Skeletal muscle satellite cell (primary cell): Measurements from ENCODE around the gene SDF4.

ENCODE experiments used
- H3K27me3 ChIP-seq: 2 replicates; pipeline ENCODE4 v1.7.0; 2013; ENCODE audit warnings: low read length; ENCODE audit not compliant: control insufficient read depth, insufficient read depth
- H3K36me3 ChIP-seq: 2 replicates; pipeline ENCODE4 v1.7.0; 2013; ENCODE audit warnings: mild to moderate bottlenecking, control low read depth, low read length; ENCODE audit not compliant: insufficient read depth
- H3K4me1 ChIP-seq: 2 replicates; pipeline ENCODE4 v1.7.0; 2013; ENCODE audit warnings: low read length; ENCODE audit not compliant: control insufficient read depth, insufficient read depth
- H3K4me2 ChIP-seq: 2 replicates; pipeline ENCODE4 v1.7.0; 2013; ENCODE audit warnings: mild to moderate bottlenecking, low read length
- H3K4me3 ChIP-seq: 2 replicates; pipeline ENCODE4 v1.7.0; 2013; ENCODE audit warnings: low read length
- H3K9ac ChIP-seq: 2 replicates; pipeline ENCODE4 v1.7.0; 2013; ENCODE audit warnings: mild to moderate bottlenecking, low read depth, low read length, moderate library complexity
- H3K9me3 ChIP-seq: replicated peaks from 2 replicates; pipeline ENCODE4 v1.7.0; 2013; ENCODE audit warnings: mild to moderate bottlenecking, control low read depth, low read length

The SDF4 gene

DNA sequence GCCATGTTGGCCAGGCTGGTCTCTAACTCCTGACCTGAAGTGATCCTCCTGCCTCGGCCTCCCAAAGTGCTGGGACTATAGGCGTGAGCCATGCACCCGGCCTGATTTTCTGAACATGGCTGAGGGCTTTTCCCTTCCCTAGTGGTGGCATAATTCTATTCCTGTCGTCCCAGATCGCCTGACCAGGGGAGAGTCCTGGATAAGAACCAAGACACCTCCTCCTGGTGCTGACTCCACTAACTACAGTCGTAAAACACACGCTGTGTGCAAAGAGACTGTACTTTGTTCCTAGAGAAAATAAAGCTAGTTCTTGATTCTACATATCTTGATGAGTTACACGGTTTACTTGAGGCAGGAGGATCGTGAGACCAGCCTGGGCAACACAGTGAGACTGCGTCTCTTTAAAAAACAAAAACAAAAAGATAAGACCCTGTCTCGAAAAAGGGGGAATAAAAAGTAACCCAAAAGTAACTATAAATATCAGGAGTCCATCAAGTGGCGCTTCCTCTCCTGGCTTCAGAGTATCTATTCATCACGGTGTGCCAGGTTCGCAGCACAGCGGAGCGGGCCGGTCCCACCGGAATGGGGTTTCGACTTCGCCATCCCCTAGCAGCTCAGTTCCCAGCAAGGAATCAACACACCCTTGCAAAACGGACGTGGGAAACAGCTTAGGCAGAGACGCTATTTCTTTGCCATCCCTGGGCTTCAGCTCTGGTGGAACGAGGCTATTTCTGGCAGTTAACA lies 973 bp downstream of the SDF4 start:
- Histone ChIP-seq H3K4me1 (peaks cover 24% of the 10 kb centered on the region), H3K9me3 (no peaks in the 10 kb centered on the region), H3K27me3 (no peaks in the 10 kb centered on the region), H3K4me2 (peak overlapping the region; percentile 92), H3K4me3 (peak overlapping the region; percentile 79), H3K9ac (peak overlapping the region; percentile 97), H3K36me3 (peaks cover 42% of the 10 kb centered on the region)

DNA sequence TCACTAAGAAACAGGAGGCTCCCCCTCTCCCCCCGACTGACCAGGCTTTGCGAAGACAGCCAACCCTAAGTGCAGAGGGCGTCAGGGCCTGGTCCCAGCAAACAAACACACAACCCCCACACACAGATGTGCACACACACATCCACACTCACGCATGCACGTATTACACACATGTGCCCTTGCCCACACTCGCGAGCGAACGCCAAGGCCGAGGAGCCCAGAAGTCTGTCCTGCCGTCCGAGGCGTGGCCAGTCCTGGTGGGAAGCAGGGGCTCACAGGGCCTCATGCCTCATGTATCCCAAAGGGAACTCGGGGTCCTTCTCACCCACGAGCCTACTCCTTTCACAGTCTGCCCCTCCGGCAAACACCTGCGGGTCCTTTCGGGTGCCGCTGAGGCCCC lies 2.0 kb downstream of the SDF4 start:
- Histone ChIP-seq H3K4me3 (peak overlapping the region; percentile 79), H3K27me3 (no peaks in the 10 kb centered on the region), H3K36me3 (peaks cover 44% of the 10 kb centered on the region), H3K4me1 (peaks cover 24% of the 10 kb centered on the region), H3K9me3 (no peaks in the 10 kb centered on the region), H3K9ac (no peak overlapping the region), H3K4me2 (peak overlapping the region; percentile 92)

DNA sequence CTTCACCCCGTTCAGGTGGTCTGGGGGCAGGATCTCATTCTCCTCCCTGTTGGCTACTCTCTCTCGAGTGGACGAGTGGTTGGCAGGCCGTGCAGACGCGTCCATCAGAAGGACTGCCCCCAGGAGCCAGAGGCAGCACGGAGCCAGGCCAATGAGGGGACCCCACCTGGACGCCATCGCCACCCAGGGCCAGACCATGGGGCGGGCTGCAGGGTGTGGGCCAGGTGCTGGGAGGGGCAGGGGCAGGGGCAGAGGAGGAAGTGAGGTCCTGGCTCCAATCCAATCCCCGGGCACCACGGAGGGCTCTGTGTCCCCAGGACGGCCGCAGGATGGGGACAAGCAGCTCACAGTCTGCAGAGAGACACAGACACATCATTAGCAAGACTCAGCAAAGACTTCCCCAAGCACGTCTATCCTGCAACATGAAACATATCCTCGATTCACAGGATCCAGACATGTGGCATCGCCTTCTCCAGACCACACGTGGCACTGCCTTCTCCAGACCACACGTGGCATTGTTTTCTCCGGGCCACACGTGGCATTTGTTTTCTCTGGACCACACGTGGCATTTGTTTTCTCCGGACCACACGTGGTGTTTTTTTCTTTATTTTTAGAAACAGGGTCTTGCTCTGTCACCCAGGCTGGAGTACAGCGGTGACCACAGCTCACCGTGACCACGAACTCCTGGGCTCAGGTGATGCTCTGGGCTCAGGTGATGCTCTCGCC lies 3.0 kb downstream of the SDF4 start:
- no peak overlapping the region for H3K4me2 ChIP-seq
- no peaks in the 10 kb centered on the region for H3K27me3 ChIP-seq
- peaks cover 24% of the 10 kb centered on the region for H3K4me1 ChIP-seq
- H3K4me3 ChIP-seq: no peak overlapping the region
- H3K9ac ChIP-seq: no peak overlapping the region
- H3K36me3 ChIP-seq: peaks cover 41% of the 10 kb centered on the region
- no peaks in the 10 kb centered on the region for H3K9me3 ChIP-seq

GRCh38 chr1:1228187-1228586 lies 3.6 kb downstream of the SDF4 start:
- Histone ChIP-seq H3K4me1 (peaks cover 18% of the 10 kb centered on the region), H3K9me3 (no peaks in the 10 kb centered on the region), H3K36me3 (peaks cover 39% of the 10 kb centered on the region)

DNA sequence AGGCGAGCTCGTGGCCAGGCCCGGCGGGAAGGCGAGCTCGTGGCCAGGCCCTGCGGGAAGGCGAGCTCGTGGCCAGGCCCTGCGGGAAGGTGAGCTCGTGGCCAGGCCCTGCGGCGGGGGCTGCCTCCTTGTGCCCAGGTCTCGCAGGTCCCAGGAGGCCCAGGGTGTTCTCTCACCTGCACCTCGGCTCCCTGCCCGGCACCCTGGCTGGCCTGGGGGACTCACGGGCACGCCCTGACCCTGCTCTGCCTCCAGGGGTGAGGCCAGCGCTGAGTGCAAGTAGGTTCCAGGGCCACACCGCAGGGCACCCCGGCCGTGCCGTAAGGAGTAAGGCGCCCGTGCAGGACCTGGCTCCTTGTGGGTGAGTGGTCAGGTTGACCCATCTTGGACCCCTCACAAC lies 4.4 kb downstream of the SDF4 start:
- Histone ChIP-seq H3K36me3 (peaks cover 47% of the 10 kb centered on the region), H3K4me2 (no peak overlapping the region), H3K9me3 (no peaks in the 10 kb centered on the region), H3K27me3 (no peaks in the 10 kb centered on the region), H3K4me3 (no peak overlapping the region), H3K9ac (no peak overlapping the region), H3K4me1 (peaks cover 10% of the 10 kb centered on the region)

More at GRCh38 chr1:1228187-1228586, 3.6 kb downstream of the SDF4 start:
- H3K9ac ChIP-seq: no peak overlapping the region
- H3K27me3 ChIP-seq: no peaks in the 10 kb centered on the region
- H3K4me2 ChIP-seq: no peak overlapping the region
- no peak overlapping the region for H3K4me3 ChIP-seq

DNA sequence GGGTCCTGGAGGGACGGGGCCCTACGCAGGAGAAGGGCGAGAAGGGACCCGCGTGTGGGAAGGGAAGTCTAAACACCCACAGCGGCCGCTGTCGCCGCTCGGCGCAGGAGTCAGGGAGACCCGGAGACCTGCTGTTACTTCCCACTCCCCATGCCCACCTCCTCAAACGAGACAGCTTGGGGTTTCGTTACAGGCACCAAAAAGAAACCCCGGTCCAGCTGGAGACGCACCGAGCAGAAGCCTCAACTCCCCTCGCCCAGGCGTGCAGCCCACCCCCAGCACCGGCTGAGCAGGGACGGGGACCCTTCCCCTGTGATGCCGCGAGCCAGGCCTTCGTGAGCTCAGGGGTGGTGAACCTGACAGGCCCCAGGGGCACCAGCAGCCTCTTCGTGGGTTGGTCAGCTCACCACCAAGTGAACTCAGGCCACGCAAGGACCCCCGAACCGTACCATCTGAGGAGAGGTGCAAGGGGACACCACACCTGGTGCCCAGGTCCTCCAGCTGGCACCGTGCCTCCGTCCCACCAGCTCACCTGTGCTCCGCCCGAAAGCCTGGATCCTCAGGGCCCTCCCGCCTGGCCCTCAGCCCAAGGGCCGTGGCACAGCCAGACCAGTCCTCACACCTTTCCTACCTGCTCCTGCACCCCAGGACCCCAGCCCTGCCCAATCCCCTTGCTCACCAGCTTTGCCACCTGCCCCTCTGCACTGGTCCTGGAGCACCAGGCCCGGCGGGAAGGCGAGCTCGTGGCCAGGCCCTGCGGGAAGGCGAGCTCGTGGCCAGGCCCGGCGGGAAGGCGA lies 5.0 kb downstream of the SDF4 start:
- H3K36me3 ChIP-seq: peaks cover 49% of the 10 kb centered on the region
- no peaks in the 10 kb centered on the region for H3K9me3 ChIP-seq
- no peak overlapping the region for H3K9ac ChIP-seq
- H3K4me3 ChIP-seq: no peak overlapping the region
- peaks cover 9% of the 10 kb centered on the region for H3K4me1 ChIP-seq
- no peak overlapping the region for H3K4me2 ChIP-seq
- H3K27me3 ChIP-seq: no peaks in the 10 kb centered on the region

DNA sequence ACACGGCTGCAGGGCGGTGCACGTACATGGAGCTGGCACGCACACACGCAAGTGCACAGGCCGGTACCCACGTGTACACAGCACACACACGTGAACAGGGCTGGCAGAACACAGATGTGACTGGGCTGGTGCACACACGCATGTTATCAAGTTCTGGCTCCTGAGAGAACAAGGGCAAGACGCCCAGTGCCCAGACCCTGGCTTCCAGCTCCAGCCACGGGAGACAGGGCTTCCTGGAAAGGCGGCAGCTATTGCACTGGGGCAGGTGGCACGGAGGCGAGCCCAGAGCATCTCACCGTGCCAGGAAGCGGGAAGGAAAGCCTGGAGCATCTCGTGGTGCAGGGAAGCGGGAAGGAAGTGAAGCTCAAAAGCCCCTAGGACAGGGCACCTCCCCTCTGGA lies 5.9 kb downstream of the SDF4 start:
- H3K36me3 ChIP-seq: peaks cover 53% of the 10 kb centered on the region
- H3K4me2 ChIP-seq: no peak overlapping the region
- H3K9ac ChIP-seq: no peak overlapping the region
- H3K9me3 ChIP-seq: no peaks in the 10 kb centered on the region
- H3K27me3 ChIP-seq: no peaks in the 10 kb centered on the region
- no peak overlapping the region for H3K4me3 ChIP-seq
- peaks cover 9% of the 10 kb centered on the region for H3K4me1 ChIP-seq

DNA sequence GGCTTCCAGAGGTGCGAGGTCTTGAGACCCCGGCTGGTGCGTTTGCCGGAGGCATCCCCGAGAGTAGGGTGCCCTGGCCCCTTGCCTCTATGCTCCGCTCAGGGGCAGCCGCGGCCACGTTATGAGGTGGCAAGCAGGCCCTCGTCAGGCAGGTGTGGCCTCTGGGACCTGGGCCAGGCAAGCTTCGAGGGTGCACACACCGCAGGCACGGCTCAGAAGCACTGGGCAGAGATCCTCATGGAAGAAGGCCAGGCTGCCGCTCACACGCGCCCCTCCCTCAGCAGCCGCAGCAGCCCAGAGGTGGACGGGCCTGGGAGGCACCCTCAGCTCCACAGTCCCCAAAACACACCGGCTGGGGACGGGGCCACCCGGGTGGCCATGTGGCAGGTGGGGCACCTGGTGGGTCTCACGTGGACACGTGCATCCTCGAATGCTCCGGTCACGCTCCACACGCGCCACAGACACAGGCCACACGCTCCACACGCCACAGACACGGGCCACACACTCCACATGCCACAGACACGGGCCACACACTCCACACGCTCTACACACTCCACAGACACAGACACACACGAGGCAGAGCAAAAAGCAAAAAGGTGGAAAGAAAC lies 6.5 kb downstream of the SDF4 start:
- H3K4me3 ChIP-seq: no peak overlapping the region
- H3K4me1 ChIP-seq: peaks cover 7% of the 10 kb centered on the region
- H3K4me2 ChIP-seq: no peak overlapping the region
- H3K9ac ChIP-seq: no peak overlapping the region
- peaks cover 59% of the 10 kb centered on the region for H3K36me3 ChIP-seq
- H3K9me3 ChIP-seq: no peaks in the 10 kb centered on the region
- H3K27me3 ChIP-seq: no peaks in the 10 kb centered on the region

DNA sequence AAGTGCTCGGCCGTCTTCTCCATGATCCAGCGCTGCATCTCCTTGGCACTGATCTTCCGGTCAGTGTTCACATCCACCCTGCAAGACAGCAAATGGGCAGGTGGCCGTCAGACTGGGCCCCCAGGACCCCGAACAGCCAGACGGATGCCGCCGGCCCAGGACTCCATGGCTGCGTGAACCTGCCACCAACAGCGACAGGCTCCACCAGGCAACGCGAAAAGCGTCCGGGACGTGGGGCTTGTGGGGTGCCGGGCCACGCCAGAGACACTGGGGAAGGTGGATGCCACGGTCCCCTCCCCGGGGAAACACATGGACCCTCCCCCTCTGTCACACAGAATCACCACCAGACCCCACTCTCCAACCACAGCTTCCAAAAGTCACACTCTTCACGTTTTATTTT lies 7.9 kb downstream of the SDF4 start:
- Histone ChIP-seq H3K4me3 (no peak overlapping the region), H3K4me1 (no peaks in the 10 kb centered on the region), H3K4me2 (no peak overlapping the region), H3K27me3 (no peaks in the 10 kb centered on the region), H3K9ac (no peak overlapping the region), H3K9me3 (no peaks in the 10 kb centered on the region), H3K36me3 (peaks cover 61% of the 10 kb centered on the region)

DNA sequence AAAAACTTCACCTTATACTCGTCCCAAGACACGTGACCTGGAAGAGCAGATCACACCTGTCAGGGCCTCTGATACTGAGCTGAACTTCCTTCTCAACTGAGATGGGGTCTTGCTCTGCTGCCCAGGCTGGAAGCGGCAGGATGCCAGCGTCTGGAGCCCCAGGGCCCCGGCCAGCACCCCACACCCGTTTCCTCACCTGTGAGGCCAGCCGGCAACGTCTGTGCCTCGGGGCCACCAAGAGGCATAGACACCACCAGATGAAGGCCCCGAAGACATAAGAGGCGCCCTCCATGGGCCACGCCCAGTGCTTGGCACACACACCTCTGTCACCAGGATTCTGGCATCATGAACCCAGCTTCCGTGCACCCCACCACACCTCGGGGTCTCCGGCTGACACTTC lies 8.5 kb downstream of the SDF4 start:
- Histone ChIP-seq H3K27me3 (no peaks in the 10 kb centered on the region), H3K4me3 (no peak overlapping the region), H3K4me2 (no peak overlapping the region), H3K9me3 (no peaks in the 10 kb centered on the region), H3K9ac (no peak overlapping the region), H3K36me3 (peaks cover 63% of the 10 kb centered on the region), H3K4me1 (no peaks in the 10 kb centered on the region)

DNA sequence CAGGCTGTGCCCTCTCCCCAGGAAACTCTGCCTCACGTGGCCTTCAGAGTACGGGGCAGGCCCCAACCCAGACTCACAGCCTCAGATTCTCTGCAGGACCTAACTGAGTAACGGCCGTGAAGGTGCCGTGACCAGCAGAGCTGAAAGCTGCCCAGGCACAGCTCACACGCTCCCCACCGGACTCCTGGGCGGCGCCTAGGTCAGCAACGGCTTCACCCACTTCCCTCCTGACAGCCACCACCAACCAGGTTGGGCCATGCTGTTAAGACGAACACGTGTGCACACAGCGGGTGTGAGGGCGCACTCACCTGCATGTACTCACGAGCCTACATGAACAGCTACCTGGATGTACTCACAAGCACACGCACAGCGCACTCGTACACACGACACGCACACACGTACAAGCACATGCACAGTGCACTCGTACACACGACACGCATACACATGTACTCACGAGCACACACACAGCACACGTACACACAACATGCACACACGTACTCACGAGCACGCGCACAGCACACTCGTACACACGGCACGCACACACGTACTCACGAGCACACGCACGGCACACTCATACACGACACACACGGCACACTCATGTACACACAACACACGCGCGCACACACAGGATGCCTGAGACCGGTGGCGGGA lies 9.1 kb downstream of the SDF4 start:
- H3K27me3 ChIP-seq: no peaks in the 10 kb centered on the region
- no peak overlapping the region for H3K4me2 ChIP-seq
- peaks cover 62% of the 10 kb centered on the region for H3K36me3 ChIP-seq
- no peak overlapping the region for H3K9ac ChIP-seq
- no peaks in the 10 kb centered on the region for H3K4me1 ChIP-seq
- no peak overlapping the region for H3K4me3 ChIP-seq
- no peaks in the 10 kb centered on the region for H3K9me3 ChIP-seq
